GM12878 (cell line): ENCODE results near the gene CYP1A2. TPM values are rescaled to one million over a fixed set of nuclear protein-coding genes. Genes with fewer than 3 reads are reported as not detected.
A peak's percentile ranks its signal among the peaks of the same experiment; 100 is the strongest.

Source experiments
- ATAC-seq: fragments of 200-7000 bp; cut with Tn5 transposase; 3 replicates; pipeline ENCODE4 v1.9.1; 2020; ENCODE audit warnings: mild to moderate bottlenecking, moderate library complexity
- BruUV-seq: library from RNA; stranded (reverse); fragments of 400-500 nt; replicated peaks from 2 replicates; lab custom pipeline; 2021; lab: Mats Ljungman, UMichigan
- CTCF ChIA-PET: fragments of 300-600 bp; sonication (Branson Sonifier 250); formaldehyde crosslinking; extraction: SDS; loops from one replicate; lab custom pipeline; 2021; ENCODE audit warnings: inconsistent platforms; lab: Yijun Ruan, JAX
- POLR2A ChIA-PET: fragments of 350-600 bp; formaldehyde crosslinking; extraction: SDS; loops from one replicate; lab custom pipeline; 2021; ENCODE audit warnings: inconsistent platforms; lab: Charles Lee
- RAD21 ChIA-PET: fragments of 300-600 bp; sonication (Branson Sonifier 250); formaldehyde crosslinking; loops from one replicate; lab custom pipeline; 2023; ENCODE audit warnings: antibody characterized with exemption; ENCODE audit not compliant: unreplicated experiment; lab: Charles Lee
- SMC1A ChIA-PET: fragments of 300-600 bp; sonication (Branson Sonifier 250); formaldehyde crosslinking; loops from one replicate; lab custom pipeline; 2023; ENCODE audit not compliant: unreplicated experiment, uncharacterized antibody; lab: Charles Lee
- DNase-seq: peaks from one replicate; pipeline ENCODE4 v3.0.0-alpha.2; 2011; ENCODE audit warnings: low read depth, low spot score
- FAIRE-seq: peaks from 3 replicates; lab custom pipeline; 2011; peaks lifted over from hg19 to GRCh38; lab: Jason Lieb, UNC
- H2AFZ ChIP-seq: 2 replicates; pipeline ENCODE4 v1.6.0; 2011; ENCODE audit warnings: low read depth, low read length, control low read depth; ENCODE audit not compliant: control insufficient read depth
- H3K27ac ChIP-seq: 2 replicates; pipeline ENCODE4 v1.5.1; 2011; ENCODE audit warnings: control low read depth; ENCODE audit not compliant: control insufficient read depth, insufficient read depth
- H3K27me3 ChIP-seq, 2 experiments: replicated peaks in 1 of 2; 2 replicates each; pipeline versions ENCODE4 v1.6.0 to v1.6.1; 2011; ENCODE audit warnings: low read length in 1 of 2; ENCODE audit not compliant: control insufficient read depth in 2 of 2, insufficient read depth in 2 of 2
- H3K36me3 ChIP-seq, 2 experiments: 2 replicates each; pipeline ENCODE4 v1.5.1; 2011; ENCODE audit warnings: low read length in 1 of 2; ENCODE audit not compliant: control insufficient read depth in 2 of 2, insufficient read depth in 2 of 2
- H3K4me1 ChIP-seq: 2 replicates; pipeline ENCODE4 v1.6.1; 2011; ENCODE audit warnings: mild to moderate bottlenecking, low read length, moderate library complexity, mixed read lengths; ENCODE audit not compliant: control insufficient read depth, insufficient read depth
- H3K4me2 ChIP-seq: 2 replicates; pipeline ENCODE4 v1.6.0; 2011; ENCODE audit warnings: control low read depth; ENCODE audit not compliant: control insufficient read depth, insufficient read depth
- H3K4me3 ChIP-seq: fragments of 200-600 bp; sonication (generic); 2 replicates; pipeline ENCODE4 v1.5.1; 2016
- H3K79me2 ChIP-seq: 2 replicates; pipeline ENCODE4 v1.6.0; 2011; ENCODE audit warnings: low read length; ENCODE audit not compliant: control insufficient read depth, insufficient read depth
- H3K9ac ChIP-seq: 2 replicates; pipeline ENCODE4 v1.8.0; 2011; ENCODE audit warnings: low read length, control low read depth, mixed read lengths; ENCODE audit not compliant: control insufficient read depth, insufficient read depth
- H3K9me3 ChIP-seq: replicated peaks from 3 replicates; pipeline ENCODE4 v1.5.1; 2011; ENCODE audit warnings: mild to moderate bottlenecking, low read length; ENCODE audit not compliant: control insufficient read depth, insufficient read depth
- H4K20me1 ChIP-seq: 2 replicates; pipeline ENCODE4 v1.6.0; 2011; ENCODE audit not compliant: control insufficient read depth, insufficient read depth
- CBFB ChIP-seq: IDR thresholded peaks from 2 replicates; pipeline ENCODE4 v1.6.1; 2016; ENCODE audit warnings: antibody characterized with exemption, low read depth
- CBX5 ChIP-seq: sonication (generic); IDR thresholded peaks from 2 replicates; pipeline ENCODE4 v1.6.1; 2016; ENCODE audit warnings: low read depth, moderate library complexity, mild to moderate bottlenecking, inconsistent platforms
- IKZF1 ChIP-seq: fragments of 450-650 bp; conservative IDR thresholded peaks from 2 replicates; pipeline ENCODE4 v1.6.1; 2017; ENCODE audit warnings: antibody characterized with exemption, mild to moderate bottlenecking
- IKZF2 ChIP-seq, 2 experiments: fragments of 450-650 bp; IDR thresholded peaks; 2 replicates each; pipeline ENCODE4 v1.6.1; 2017; ENCODE audit warnings: mild to moderate bottlenecking in 2 of 2, moderate library complexity in 2 of 2
- MEF2B ChIP-seq: fragments of 450-650 bp; IDR thresholded peaks from 2 replicates; pipeline ENCODE4 v1.6.1; 2018; ENCODE audit warnings: mild to moderate bottlenecking, moderate library complexity; ENCODE audit not compliant: partially characterized antibody, poor library complexity, severe bottlenecking
- MTA2 ChIP-seq: fragments of 450-650 bp; IDR thresholded peaks from 2 replicates; pipeline ENCODE4 v1.6.1; 2016; ENCODE audit warnings: low read depth, mild to moderate bottlenecking, moderate library complexity
- NFYB ChIP-seq: IDR thresholded peaks from 2 replicates; pipeline ENCODE4 v1.6.1; 2011; ENCODE audit warnings: low read depth, mild to moderate bottlenecking, low read length, improper control_type of control experiment, moderate library complexity; ENCODE audit not compliant: insufficient read depth
- NR2F1 ChIP-seq: fragments of 450-650 bp; conservative IDR thresholded peaks from 2 replicates; pipeline ENCODE4 v1.6.1; 2017; ENCODE audit warnings: mild to moderate bottlenecking
- RAD51 ChIP-seq: fragments of 450-650 bp; IDR thresholded peaks from 2 replicates; pipeline ENCODE4 v1.6.1; 2016; ENCODE audit warnings: moderate library complexity, mild to moderate bottlenecking, inconsistent platforms
- WRNIP1 ChIP-seq: IDR thresholded peaks from 2 replicates; pipeline ENCODE4 v1.6.1; 2011; ENCODE audit warnings: low read depth, low read length, improper control_type of control experiment, borderline replicate concordance
- WGBS: methylation state at CpG from one replicate; pipeline ENCODE4 v1.1.6; 2016; ENCODE audit warnings: low lambda C conversion rate; ENCODE audit not compliant: insufficient replicate concordance, insufficient coverage; ENCODE audit errors: missing lambda C conversion rate; 5-methylcytosine and 5-hydroxymethylcytosine counted together
- in situ Hi-C: fragments of 300-500 bp; cut with MboI; formaldehyde crosslinking; loops from 9 replicates; pipeline ENCODE4 v1.14.3; 2018; ENCODE audit warnings: mixed read lengths
- intact Hi-C: fragments of 100-400 bp; cut with micrococcal nuclease; formaldehyde crosslinking; loops from one replicate; pipeline ENCODE4 v1.14.2; 2022; ENCODE audit not compliant: unreplicated experiment
- polyA plus RNA-seq, 11 experiments: library from polyadenylated mRNA; depleted of rRNA in 4 of 11; unstranded in 6 of 11; stranded (reverse) in 5 of 11; fragments of >200 nt; fragmentation: Nextera tagmentation in 4 of 11; fragmentation: Illumina TruSeq in 1 of 11; extraction: Ambion mirVana in 4 of 11; extraction: Trizol in 1 of 11; gene quantifications; 1 replicate in 1 of 11; 2 replicates in 10 of 11; pipeline versions ENCODE4 v1.2.1 to v1.2.3, GENCODE V29; 2011 to 2016; ENCODE audit warnings: inconsistent platforms in 2 of 11, missing spikeins in 2 of 11, low read depth in 1 of 11
- total RNA-seq, 4 experiments: library from RNA; depleted of rRNA in 3 of 4; stranded (reverse); fragments of >200 nt in 3 of 4; fragmentation: Illumina TruSeq in 1 of 4; extraction: Trizol in 1 of 4; gene quantifications; 2 replicates each; pipeline versions ENCODE4 v1.2.1 to v1.2.3, GENCODE V29; 2013 to 2021
- TF ChIP-seq, protein P1 (sequence below): IDR thresholded peaks from 2 replicates; pipeline ENCODE4 v1.6.1; 2011; ENCODE audit warnings: borderline replicate concordance, low read depth, mild to moderate bottlenecking, moderate library complexity, mixed read lengths, low read length; ENCODE audit not compliant: insufficient read depth; ENCODE audit errors: extremely low read length
- TF ChIP-seq, protein P2 (sequence below): fragments of 450-650 bp; IDR thresholded peaks from 2 replicates; pipeline ENCODE4 v1.6.1; 2016; ENCODE audit warnings: mild to moderate bottlenecking, moderate library complexity, borderline replicate concordance
- TF ChIP-seq, protein P3 (sequence below): fragments of 450-650 bp; IDR thresholded peaks from 2 replicates; pipeline ENCODE4 v1.6.1; 2016; ENCODE audit warnings: mild to moderate bottlenecking
- TF ChIP-seq, protein P4 (sequence below), 3 experiments: IDR thresholded peaks in 2 of 3; conservative IDR thresholded peaks in 1 of 3; 2 replicates each; pipeline ENCODE4 v1.5.1; 2011; ENCODE audit warnings: low read depth in 3 of 3, low read length in 3 of 3, mild to moderate bottlenecking in 3 of 3, control low read depth in 2 of 3, moderate library complexity in 2 of 3, inconsistent platforms in 1 of 3, mixed read lengths in 1 of 3; ENCODE audit not compliant: control insufficient read depth in 2 of 3, insufficient read depth in 1 of 3; ENCODE audit errors: extremely low read depth in 1 of 3

Gene CYP1A2
- total and polyA plus RNA-seq, 10 of the 15 experiments (the other 5 are each of a cell fraction or from before 2014, with no cell fraction given) = 0.03 to 0.09 (median 0.05) TPM; not detected in 7

DNA sequence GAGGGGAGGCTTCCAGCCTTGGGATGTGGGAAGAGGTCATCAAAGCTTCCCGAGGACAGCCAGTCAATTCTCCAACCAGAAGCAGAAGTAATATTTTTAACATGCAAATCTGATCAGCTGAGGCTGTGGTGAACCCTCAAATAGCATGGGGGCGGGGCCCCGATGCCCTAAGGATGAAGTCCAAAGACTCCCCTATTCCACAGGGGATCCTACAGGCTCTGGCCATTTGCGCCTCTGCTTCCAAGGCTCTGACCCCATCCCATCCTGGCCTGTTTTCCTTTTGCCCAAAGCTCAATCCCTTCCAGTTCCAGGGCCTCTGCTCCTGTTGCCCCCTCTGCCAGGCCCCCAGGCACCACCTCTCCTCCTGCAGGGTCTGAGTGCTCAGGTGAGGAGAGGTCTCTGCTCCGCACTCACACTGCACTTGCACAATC is 26.5 kb downstream of the CYP1A2 start:
- no peaks in the 10 kb centered on the region for H3K27me3 ChIP-seq
- no TSS peak for BruUV-seq
- peak overlapping the region; percentile 51; the same call in 1 of the 2 replicates for H3K27ac ChIP-seq
- ChIA-PET CTCF (interaction anchor here (1.4 to 19.1 kb wide), 4 partner anchors 15 to 141 kb away, joined by 3 to 1288 read pairs (median 62); partner anchors contain the start of gene CSK), POLR2A (interaction anchor here (2.1 to 17.5 kb wide), 2 partner anchors 14 to 25 kb away, joined by 10 to 602 read pairs; partner anchors contain the start of gene CSK), RAD21 (interaction anchor here (1.3 to 25.2 kb wide), 4 partner anchors 15 to 175 kb away, joined by 3 to 1186 read pairs (median 7); partner anchors contain the start of gene CSK), SMC1A (interaction anchor here (1.1 to 17.6 kb wide), 5 partner anchors 7 to 174 kb away, joined by 3 to 811 read pairs (median 82); partner anchors contain the start of gene CSK)
- intact Hi-C loops (no loop called here), in situ Hi-C loops (no loop called here)
- 17% methylated on average over 5 of the region's 5 CpGs for WGBS
- H3K4me3 ChIP-seq = no peak overlapping the region
- no peak for ATAC-seq
- peak overlapping the region; percentile 7; the same call in 1 of the 2 replicates for H3K9ac ChIP-seq
- H3K4me2 ChIP-seq = peak overlapping the region; percentile 74
- no peaks in the 10 kb centered on the region for H3K36me3 ChIP-seq
- peaks cover 75% of the 10 kb centered on the region for H3K4me1 ChIP-seq
- no peaks in the 10 kb centered on the region for H4K20me1 ChIP-seq
- no peak for DNase-seq
- peaks cover 4% of the 10 kb centered on the region for H3K79me2 ChIP-seq
- no peaks in the 10 kb centered on the region for H3K9me3 ChIP-seq
- no peak for FAIRE-seq
- no peak overlapping the region for H2AFZ ChIP-seq
- TF ChIP-seq NFYB = 0 out of 2 replicates have a peak, but pooled peaks have one; percentile 34
- peak; percentile 83 to 89 for TF ChIP-seq IKZF2 (IDR thresholded peaks at IDR 0.05)
- TF ChIP-seq, protein P1, sequence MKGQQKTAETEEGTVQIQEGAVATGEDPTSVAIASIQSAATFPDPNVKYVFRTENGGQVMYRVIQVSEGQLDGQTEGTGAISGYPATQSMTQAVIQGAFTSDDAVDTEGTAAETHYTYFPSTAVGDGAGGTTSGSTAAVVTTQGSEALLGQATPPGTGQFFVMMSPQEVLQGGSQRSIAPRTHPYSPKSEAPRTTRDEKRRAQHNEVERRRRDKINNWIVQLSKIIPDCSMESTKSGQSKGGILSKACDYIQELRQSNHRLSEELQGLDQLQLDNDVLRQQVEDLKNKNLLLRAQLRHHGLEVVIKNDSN = peak; percentile 55
- TF ChIP-seq MTA2 = peak; percentile 35; the same call in 1 of the 2 replicates
- TF ChIP-seq WRNIP1 = no peak
- TF ChIP-seq CBFB = peak; percentile 58; the same call in 1 of the 2 replicates
- no peak for TF ChIP-seq CBX5
- TF ChIP-seq RAD51 = peak; percentile 83
- TF ChIP-seq MEF2B = peak; percentile 73
- peak; percentile 20; the same call in 1 of the 2 replicates for TF ChIP-seq NR2F1
- TF ChIP-seq, protein P2, sequence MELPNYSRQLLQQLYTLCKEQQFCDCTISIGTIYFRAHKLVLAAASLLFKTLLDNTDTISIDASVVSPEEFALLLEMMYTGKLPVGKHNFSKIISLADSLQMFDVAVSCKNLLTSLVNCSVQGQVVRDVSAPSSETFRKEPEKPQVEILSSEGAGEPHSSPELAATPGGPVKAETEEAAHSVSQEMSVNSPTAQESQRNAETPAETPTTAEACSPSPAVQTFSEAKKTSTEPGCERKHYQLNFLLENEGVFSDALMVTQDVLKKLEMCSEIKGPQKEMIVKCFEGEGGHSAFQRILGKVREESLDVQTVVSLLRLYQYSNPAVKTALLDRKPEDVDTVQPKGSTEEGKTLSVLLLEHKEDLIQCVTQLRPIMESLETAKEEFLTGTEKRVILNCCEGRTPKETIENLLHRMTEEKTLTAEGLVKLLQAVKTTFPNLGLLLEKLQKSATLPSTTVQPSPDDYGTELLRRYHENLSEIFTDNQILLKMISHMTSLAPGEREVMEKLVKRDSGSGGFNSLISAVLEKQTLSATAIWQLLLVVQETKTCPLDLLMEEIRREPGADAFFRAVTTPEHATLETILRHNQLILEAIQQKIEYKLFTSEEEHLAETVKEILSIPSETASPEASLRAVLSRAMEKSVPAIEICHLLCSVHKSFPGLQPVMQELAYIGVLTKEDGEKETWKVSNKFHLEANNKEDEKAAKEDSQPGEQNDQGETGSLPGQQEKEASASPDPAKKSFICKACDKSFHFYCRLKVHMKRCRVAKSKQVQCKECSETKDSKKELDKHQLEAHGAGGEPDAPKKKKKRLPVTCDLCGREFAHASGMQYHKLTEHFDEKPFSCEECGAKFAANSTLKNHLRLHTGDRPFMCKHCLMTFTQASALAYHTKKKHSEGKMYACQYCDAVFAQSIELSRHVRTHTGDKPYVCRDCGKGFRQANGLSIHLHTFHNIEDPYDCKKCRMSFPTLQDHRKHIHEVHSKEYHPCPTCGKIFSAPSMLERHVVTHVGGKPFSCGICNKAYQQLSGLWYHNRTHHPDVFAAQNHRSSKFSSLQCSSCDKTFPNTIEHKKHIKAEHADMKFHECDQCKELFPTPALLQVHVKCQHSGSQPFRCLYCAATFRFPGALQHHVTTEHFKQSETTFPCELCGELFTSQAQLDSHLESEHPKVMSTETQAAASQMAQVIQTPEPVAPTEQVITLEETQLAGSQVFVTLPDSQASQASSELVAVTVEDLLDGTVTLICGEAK = no peak
- TF ChIP-seq IKZF1 = peak; percentile 87
- TF ChIP-seq, protein P3, sequence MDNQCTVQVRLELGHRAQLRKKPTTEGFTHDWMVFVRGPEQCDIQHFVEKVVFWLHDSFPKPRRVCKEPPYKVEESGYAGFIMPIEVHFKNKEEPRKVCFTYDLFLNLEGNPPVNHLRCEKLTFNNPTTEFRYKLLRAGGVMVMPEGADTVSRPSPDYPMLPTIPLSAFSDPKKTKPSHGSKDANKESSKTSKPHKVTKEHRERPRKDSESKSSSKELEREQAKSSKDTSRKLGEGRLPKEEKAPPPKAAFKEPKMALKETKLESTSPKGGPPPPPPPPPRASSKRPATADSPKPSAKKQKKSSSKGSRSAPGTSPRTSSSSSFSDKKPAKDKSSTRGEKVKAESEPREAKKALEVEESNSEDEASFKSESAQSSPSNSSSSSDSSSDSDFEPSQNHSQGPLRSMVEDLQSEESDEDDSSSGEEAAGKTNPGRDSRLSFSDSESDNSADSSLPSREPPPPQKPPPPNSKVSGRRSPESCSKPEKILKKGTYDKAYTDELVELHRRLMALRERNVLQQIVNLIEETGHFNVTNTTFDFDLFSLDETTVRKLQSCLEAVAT = 0 out of 2 replicates have a peak, but pooled peaks have one; percentile 25
- TF ChIP-seq, protein P4, sequence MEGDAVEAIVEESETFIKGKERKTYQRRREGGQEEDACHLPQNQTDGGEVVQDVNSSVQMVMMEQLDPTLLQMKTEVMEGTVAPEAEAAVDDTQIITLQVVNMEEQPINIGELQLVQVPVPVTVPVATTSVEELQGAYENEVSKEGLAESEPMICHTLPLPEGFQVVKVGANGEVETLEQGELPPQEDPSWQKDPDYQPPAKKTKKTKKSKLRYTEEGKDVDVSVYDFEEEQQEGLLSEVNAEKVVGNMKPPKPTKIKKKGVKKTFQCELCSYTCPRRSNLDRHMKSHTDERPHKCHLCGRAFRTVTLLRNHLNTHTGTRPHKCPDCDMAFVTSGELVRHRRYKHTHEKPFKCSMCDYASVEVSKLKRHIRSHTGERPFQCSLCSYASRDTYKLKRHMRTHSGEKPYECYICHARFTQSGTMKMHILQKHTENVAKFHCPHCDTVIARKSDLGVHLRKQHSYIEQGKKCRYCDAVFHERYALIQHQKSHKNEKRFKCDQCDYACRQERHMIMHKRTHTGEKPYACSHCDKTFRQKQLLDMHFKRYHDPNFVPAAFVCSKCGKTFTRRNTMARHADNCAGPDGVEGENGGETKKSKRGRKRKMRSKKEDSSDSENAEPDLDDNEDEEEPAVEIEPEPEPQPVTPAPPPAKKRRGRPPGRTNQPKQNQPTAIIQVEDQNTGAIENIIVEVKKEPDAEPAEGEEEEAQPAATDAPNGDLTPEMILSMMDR (IDR thresholded peaks at IDR 0.05 in 2 of 3, conservative IDR thresholded peaks at IDR 0.05 in 1 of 3; ENCODE audit: control insufficient read depth in 2 of 3, extremely low read depth in 1 of 3, insufficient read depth in 1 of 3, low read depth in 3 of 3, low read length in 3 of 3) = no peak
